ENCODE measurements around the gene PAN3. TPM values are rescaled to one million over a fixed set of nuclear protein-coding genes. Genes with fewer than 3 reads are reported as not detected.
"Not testable (repeated sequence)": the region's sequence is repeated elsewhere in the genome, so short reads cannot be mapped to it uniquely, and the experiment has no call there.

Gene PAN3
- total RNA-seq, 1 donor from 2014 or later, result 28.3 TPM

DNA sequence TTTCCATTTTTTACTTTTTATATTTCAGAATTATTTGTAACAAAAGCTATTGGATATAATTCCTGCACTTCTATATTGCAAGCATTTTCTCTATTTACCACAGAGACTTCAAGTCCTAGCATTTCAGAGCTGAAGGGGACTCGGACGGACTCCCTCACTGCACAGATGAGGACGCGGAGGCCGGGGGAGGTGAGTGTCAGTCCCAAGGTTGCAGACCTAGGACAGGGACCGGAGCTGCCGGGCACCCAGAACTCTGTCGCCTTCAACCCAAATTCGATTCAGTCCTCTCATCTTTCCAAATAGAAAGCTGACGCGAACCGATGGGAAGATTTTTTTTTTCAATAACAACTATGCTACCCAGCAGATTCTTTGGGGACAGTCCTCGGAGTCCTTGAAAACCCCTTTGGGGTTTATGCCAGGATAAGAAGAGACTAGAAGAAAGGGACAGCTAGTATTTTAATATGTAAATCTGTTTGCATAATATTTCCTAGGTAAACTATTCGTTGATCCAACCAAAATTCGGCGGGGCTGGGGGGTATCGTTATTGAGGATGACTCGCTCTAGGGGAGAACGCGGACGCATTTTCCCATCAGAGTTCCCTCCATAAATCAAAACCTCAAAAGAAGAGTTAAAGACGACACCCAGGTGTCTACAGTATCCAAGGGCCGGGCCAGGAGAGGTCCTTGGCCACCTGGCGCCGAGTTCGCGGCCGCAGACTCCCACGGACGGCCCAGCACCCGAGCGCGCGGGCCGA is 38.8 kb upstream of the PAN3 start:
- Histone ChIP-seq H3K4me1 (ENCODE audit: insufficient read depth, low read length) (no peaks in the 10 kb centered on the region), H3K9me3 (ENCODE audit: insufficient read depth, low read depth, low read length) (no peaks in the 10 kb centered on the region), H4K20me1 (ENCODE audit: insufficient read depth, low read length) (no peaks in the 10 kb centered on the region), H2AFZ (ENCODE audit: low read depth, low read length) (peak overlapping the region; percentile 71), H3K36me3 (ENCODE audit: insufficient read depth, low read length) (no peaks in the 10 kb centered on the region), H3K4me2 (ENCODE audit: low read length) (peak overlapping the region; percentile 84), H3K9ac (ENCODE audit: low read length) (no peak overlapping the region), H3K27me3 (ENCODE audit: insufficient read depth, low read length) (peaks cover 38% of the 10 kb centered on the region), H3K27ac (ENCODE audit: low read depth, low read length) (no peak overlapping the region), H3K79me2 (ENCODE audit: insufficient read depth, low read length) (no peaks in the 10 kb centered on the region), H3K4me3 (ENCODE audit: insufficient read depth, low read depth, low read length) (peak overlapping the region; percentile 46)
- H3K4me3 Mint-ChIP-seq (ENCODE audit: unreplicated experiment), result peak overlapping the region; percentile 72
- H3K36me3 Mint-ChIP-seq (ENCODE audit: low read depth, unreplicated experiment), result no peaks in the 10 kb centered on the region
- peaks cover 4% of the 10 kb centered on the region for H3K9me3 Mint-ChIP-seq (ENCODE audit: unreplicated experiment)
- H3K27ac Mint-ChIP-seq (ENCODE audit: unreplicated experiment), result no peak overlapping the region
- no peaks in the 10 kb centered on the region for H3K4me1 Mint-ChIP-seq (ENCODE audit: low read depth, unreplicated experiment)
- peaks cover 47% of the 10 kb centered on the region for H3K27me3 Mint-ChIP-seq (ENCODE audit: low read depth, unreplicated experiment)
- peak; percentile 48 for TF ChIP-seq EZH2 (IDR thresholded peaks at IDR 0.05; ENCODE audit: insufficient read depth, low read length)
- TF ChIP-seq, protein P1, sequence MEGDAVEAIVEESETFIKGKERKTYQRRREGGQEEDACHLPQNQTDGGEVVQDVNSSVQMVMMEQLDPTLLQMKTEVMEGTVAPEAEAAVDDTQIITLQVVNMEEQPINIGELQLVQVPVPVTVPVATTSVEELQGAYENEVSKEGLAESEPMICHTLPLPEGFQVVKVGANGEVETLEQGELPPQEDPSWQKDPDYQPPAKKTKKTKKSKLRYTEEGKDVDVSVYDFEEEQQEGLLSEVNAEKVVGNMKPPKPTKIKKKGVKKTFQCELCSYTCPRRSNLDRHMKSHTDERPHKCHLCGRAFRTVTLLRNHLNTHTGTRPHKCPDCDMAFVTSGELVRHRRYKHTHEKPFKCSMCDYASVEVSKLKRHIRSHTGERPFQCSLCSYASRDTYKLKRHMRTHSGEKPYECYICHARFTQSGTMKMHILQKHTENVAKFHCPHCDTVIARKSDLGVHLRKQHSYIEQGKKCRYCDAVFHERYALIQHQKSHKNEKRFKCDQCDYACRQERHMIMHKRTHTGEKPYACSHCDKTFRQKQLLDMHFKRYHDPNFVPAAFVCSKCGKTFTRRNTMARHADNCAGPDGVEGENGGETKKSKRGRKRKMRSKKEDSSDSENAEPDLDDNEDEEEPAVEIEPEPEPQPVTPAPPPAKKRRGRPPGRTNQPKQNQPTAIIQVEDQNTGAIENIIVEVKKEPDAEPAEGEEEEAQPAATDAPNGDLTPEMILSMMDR (IDR thresholded peaks at IDR 0.05; ENCODE audit: insufficient read depth, low read depth, low read length), result no peak
- DNase-seq (ENCODE audit: low read depth) (no peak), FAIRE-seq (no peak)

DNA sequence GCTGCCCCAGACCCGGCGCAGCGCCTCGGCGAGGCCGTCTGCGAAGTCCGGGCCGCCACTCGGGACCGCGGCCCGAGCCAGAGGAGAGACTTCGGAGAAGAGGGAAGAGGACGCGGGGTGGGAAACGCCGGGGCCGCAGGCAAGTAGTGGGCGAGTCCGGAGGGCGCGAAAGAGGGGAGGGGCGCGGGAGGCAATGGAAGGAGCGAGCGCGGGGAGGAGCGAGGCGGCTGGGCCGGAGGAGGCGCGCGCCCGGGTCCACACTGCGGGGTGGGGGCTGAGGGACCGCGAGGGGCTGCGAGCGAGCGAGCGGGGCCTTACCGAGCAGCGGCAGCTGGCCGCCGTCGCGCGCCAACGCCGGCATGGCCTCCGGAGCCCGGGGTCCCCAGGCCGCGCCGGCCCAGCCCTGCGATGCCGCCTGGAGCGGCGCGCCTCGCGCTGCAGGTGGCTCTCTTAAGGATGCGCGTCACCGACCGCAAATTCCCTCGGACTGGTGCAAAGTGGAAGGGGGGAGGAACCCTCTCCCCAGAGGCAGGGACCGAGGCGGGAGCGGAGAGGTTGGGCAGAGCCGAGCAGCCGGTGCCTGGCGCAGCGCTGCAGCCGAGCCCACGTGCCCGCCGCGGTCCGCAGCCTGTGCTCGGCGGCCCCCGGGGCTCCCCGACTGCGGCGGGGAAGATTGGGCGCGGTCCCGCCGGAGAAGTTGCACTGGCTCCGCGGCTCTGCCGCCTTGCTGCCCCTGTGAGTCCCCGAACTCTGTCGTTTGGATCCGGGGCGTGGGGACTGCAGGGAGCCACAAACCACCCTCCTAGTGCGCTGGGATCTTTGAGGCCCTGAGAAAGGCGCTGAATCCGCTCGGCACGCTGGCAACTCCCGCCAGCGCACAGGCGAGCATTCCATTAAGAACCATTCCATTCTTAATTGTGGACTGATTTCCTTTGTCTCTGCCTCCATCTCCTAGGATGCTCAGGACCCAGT is 37.9 kb upstream of the PAN3 start, which contains the start of gene FLT3:
Gene FLT3 (minus strand): TSS at position 427 of the 972 bp plus-strand sequence. CDS start 66 bp downstream, at position 361.
- peaks cover 4% of the 10 kb centered on the region for H3K9me3 Mint-ChIP-seq (ENCODE audit: unreplicated experiment)
- peak; percentile 30 for DNase-seq (ENCODE audit: low read depth)
- Histone ChIP-seq H3K4me2 (ENCODE audit: low read length) (peak within 1 kb of the TSS; percentile 84), H4K20me1 (ENCODE audit: insufficient read depth, low read length) (no peaks in the 10 kb centered on the region), H3K9ac (ENCODE audit: low read length) (no peak within 1 kb of the TSS), H3K27ac (ENCODE audit: low read depth, low read length) (no peak within 1 kb of the TSS), H3K36me3 (ENCODE audit: insufficient read depth, low read length) (no peaks in the 10 kb centered on the region), H3K27me3 (ENCODE audit: insufficient read depth, low read length) (peaks cover 38% of the 10 kb centered on the region), H3K79me2 (ENCODE audit: insufficient read depth, low read length) (no peaks in the 10 kb centered on the region), H3K4me3 (ENCODE audit: insufficient read depth, low read depth, low read length) (peak within 1 kb of the TSS; percentile 46), H3K4me1 (ENCODE audit: insufficient read depth, low read length) (no peaks in the 10 kb centered on the region), H3K9me3 (ENCODE audit: insufficient read depth, low read depth, low read length) (no peaks in the 10 kb centered on the region), H2AFZ (ENCODE audit: low read depth, low read length) (peak within 1 kb of the TSS; percentile 71)
- H3K36me3 Mint-ChIP-seq (ENCODE audit: low read depth, unreplicated experiment), result no peaks in the 10 kb centered on the region
- TF ChIP-seq, protein P1 (IDR thresholded peaks at IDR 0.05; ENCODE audit: insufficient read depth, low read depth, low read length), result no peak
- peak; percentile 39 for TF ChIP-seq EZH2 (IDR thresholded peaks at IDR 0.05; ENCODE audit: insufficient read depth, low read length)
- peak within 1 kb of the TSS; percentile 72 for H3K4me3 Mint-ChIP-seq (ENCODE audit: unreplicated experiment)
- H3K4me1 Mint-ChIP-seq (ENCODE audit: low read depth, unreplicated experiment), result no peaks in the 10 kb centered on the region
- no peak for FAIRE-seq
- peaks cover 46% of the 10 kb centered on the region for H3K27me3 Mint-ChIP-seq (ENCODE audit: low read depth, unreplicated experiment)
- H3K27ac Mint-ChIP-seq (ENCODE audit: unreplicated experiment), result no peak within 1 kb of the TSS

DNA sequence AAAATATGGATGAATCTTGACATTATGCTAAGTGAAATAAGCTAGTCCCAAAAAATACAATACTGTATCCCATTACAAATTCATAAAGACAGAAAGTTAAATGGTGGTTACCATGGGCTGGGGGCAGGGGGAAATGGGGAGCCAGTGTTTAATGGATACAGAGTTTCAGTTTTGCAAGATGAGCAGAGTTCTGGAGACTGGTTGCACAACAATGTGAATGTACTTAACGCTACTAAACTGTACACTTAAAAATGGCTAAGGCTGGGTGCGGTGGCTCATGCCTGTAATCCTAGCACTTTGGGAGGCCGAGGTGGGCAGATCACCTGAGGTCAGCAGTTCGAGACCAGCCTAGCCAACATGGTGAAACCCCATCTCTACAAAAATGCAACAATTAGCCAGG is 36.5 kb upstream of the PAN3 start:
- H3K4me3 ChIP-seq (ENCODE audit: insufficient read depth, low read depth, low read length); H3K27ac Mint-ChIP-seq (ENCODE audit: unreplicated experiment); H3K79me2 ChIP-seq (ENCODE audit: insufficient read depth, low read length); H3K36me3 ChIP-seq (ENCODE audit: insufficient read depth, low read length); DNase-seq (ENCODE audit: low read depth); FAIRE-seq; H3K9me3 Mint-ChIP-seq (ENCODE audit: unreplicated experiment); H3K9ac ChIP-seq (ENCODE audit: low read length); H3K4me1 Mint-ChIP-seq (ENCODE audit: low read depth, unreplicated experiment); H3K36me3 Mint-ChIP-seq (ENCODE audit: low read depth, unreplicated experiment); H3K9me3 ChIP-seq (ENCODE audit: insufficient read depth, low read depth, low read length); H3K4me1 ChIP-seq (ENCODE audit: insufficient read depth, low read length); H3K4me2 ChIP-seq (ENCODE audit: low read length); H3K4me3 Mint-ChIP-seq (ENCODE audit: unreplicated experiment); H3K27ac ChIP-seq (ENCODE audit: low read depth, low read length); H4K20me1 ChIP-seq (ENCODE audit: insufficient read depth, low read length); H2AFZ ChIP-seq (ENCODE audit: low read depth, low read length): not testable (repeated sequence)
- H3K27me3 ChIP-seq (ENCODE audit: insufficient read depth, low read length), result peaks cover 38% of the 10 kb centered on the region
- peaks cover 41% of the 10 kb centered on the region for H3K27me3 Mint-ChIP-seq (ENCODE audit: low read depth, unreplicated experiment)

Data from astrocyte (in vitro differentiated cells and primary cell).